ENCODE measurements around the gene TMEM156.

The TMEM156 gene

GRCh38 chr4:38921151-38921550 is 111.1 kb downstream of the TMEM156 start:
- POLR2A ChIA-PET (ENCODE audit: low non-redundant PET), result no interaction called here
- H3K27ac ChIP-seq, result no peak overlapping the region
- CTCF ChIA-PET, result no interaction called here
- TF ChIP-seq CTCF (conservative IDR thresholded peaks at IDR 0.05; ENCODE audit: low read depth), result no peak
- DNase-seq (ENCODE audit: low spot score), result no peak

DNA sequence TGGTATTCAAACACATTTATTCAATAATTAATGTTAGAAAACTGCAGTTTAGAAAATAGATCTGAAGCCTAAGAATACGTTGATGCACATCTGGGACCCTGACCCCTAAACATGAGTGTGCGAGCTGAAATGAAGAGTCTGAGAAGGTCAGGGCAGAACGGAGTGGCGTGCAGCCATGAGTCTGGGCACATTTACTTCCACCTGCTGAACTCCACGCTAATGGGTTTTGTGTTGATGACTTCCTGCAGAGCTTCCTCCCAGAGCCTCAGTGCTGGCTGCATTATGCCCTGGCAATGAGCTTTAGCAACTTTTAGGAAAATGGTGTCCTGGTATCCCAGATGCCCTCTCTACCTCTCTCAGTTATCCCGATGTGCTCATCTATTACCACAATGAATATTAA is 111.5 kb downstream of the TMEM156 start:
- H3K27ac ChIP-seq, result no peak overlapping the region
- no peak for DNase-seq (ENCODE audit: low spot score)
- ChIA-PET POLR2A (ENCODE audit: low non-redundant PET) (no interaction called here), CTCF (interaction anchor here (0.6 kb wide), 1 partner anchor 34 kb away, joined by 3 read pairs; no protein-coding TSS in a partner anchor)
- no peak for TF ChIP-seq CTCF (conservative IDR thresholded peaks at IDR 0.05; ENCODE audit: low read depth)

GRCh38 chr4:38920186-38920585 is 112.0 kb downstream of the TMEM156 start:
- no peak for TF ChIP-seq CTCF (conservative IDR thresholded peaks at IDR 0.05; ENCODE audit: low read depth)
- no peak for DNase-seq (ENCODE audit: low spot score)
- CTCF ChIA-PET, result interaction anchor here (0.6 kb wide), 1 partner anchor 33 kb away, joined by 3 read pairs; no protein-coding TSS in a partner anchor
- H3K27ac ChIP-seq, result no peak overlapping the region
- POLR2A ChIA-PET (ENCODE audit: low non-redundant PET), result no interaction called here

GRCh38 chr4:38919494-38919893 is 112.7 kb downstream of the TMEM156 start:
- TF ChIP-seq CTCF (conservative IDR thresholded peaks at IDR 0.05; ENCODE audit: low read depth), result no peak
- DNase-seq (ENCODE audit: low spot score), result no peak
- ChIA-PET POLR2A (ENCODE audit: low non-redundant PET) (no interaction called here), CTCF (no interaction called here)
- H3K27ac ChIP-seq, result no peak overlapping the region

DNA sequence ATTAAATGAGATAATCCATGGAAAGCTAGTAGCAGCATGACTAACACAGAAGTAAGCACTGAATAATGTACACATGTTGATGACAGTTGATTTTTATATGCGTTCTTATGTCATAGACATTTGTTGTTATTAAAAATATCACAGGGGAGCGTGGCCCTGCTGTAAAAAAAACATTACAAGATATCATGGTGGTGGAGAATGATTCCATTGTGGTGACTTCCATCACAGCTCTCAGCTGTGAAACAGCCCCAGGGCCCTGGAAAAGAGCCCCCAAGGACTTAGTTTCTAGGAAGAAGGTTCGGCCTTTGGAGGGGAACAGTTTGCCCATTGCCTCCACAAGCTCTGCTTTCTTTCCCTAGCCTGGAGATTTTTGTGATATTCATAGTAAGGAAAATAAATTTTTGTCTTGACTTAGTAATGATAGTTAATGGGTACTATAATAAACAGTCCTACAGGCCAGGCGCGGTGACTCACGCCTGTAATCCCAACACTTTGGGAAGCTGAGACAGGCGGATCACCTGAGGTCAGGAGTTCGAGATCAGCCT is 114.7 kb downstream of the TMEM156 start:
- no peak for DNase-seq (ENCODE audit: low spot score)
- CTCF ChIA-PET, result interaction anchor here (0.6 to 0.7 kb wide), 2 partner anchors 28 to 385 kb away, joined by 3 read pairs; no protein-coding TSS in a partner anchor
- no peak overlapping the region for H3K27ac ChIP-seq
- no peak for TF ChIP-seq CTCF (conservative IDR thresholded peaks at IDR 0.05; ENCODE audit: low read depth)
- POLR2A ChIA-PET (ENCODE audit: low non-redundant PET), result no interaction called here
